ENCODE measurements around the gene MIEF1. TPM values are rescaled to one million over a fixed set of nuclear protein-coding genes. Genes with fewer than 3 reads are reported as not detected.

Gene MIEF1
- total RNA-seq, 1 experiment from 2014 or later: 29.9 TPM

DNA sequence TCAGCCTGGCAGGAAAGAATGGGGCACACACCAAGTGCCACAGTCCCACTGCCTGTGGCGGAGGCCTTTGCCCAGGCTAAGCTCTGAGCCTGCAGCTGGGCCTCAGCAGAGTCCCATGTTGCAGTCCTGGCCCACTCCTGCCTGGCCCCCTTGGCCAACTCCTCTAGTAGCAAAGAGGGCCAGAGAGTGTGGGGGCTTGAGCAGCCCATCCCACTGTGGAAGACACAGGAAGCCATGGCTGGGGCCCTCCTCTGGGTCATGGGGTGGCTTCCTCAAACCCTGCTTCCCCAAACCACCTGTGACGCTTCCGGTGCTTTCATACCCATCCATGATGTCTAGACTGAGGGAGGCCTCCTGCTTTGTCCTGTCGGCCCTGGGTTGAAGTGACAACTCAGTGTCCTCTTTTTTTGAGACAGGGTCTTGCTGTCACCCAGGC, 24.7 kb downstream of the MIEF1 start:
- peak; percentile 23; the same call in 1 of the 2 replicates for TF ChIP-seq POLR2AphosphoS5 (IDR thresholded peaks at IDR 0.05; ENCODE audit: low read depth, low read length)
- no peak for TF ChIP-seq SIN3A (IDR thresholded peaks at IDR 0.05; ENCODE audit: borderline replicate concordance, insufficient read depth, low read depth, low read length)
- no peak for TF ChIP-seq TCF7L2 (IDR thresholded peaks at IDR 0.05; ENCODE audit: low read depth, low read length)
- H3K4me3 ChIP-seq (ENCODE audit: low read depth in 2 of 2, low read length in 2 of 2): no peak overlapping the region
- H3K27me3 ChIP-seq (ENCODE audit: control insufficient read depth, insufficient read depth, low read length): no peaks in the 10 kb centered on the region
- H3K4me1 ChIP-seq (ENCODE audit: control insufficient read depth, insufficient read depth, low read length): peaks cover 49% of the 10 kb centered on the region
- BruUV-seq (replicated peaks): no TSS peak
- H3K36me3 ChIP-seq (ENCODE audit: control insufficient read depth, insufficient read depth, low read length): no peaks in the 10 kb centered on the region; the same call in none of the 2 replicates
- no peaks in the 10 kb centered on the region for H3K9me3 ChIP-seq (ENCODE audit: control insufficient read depth, insufficient read depth, low read depth, low read length)
- ChIA-PET POLR2A (no interaction called here), CTCF (no interaction called here)
- H3K27ac ChIP-seq (ENCODE audit: low read length): no peak overlapping the region
- no peak for DNase-seq (ENCODE audit: low read depth, low spot score)
- intact Hi-C loops (cut with micrococcal nuclease; ENCODE audit: unreplicated experiment) (no loop called here), in situ Hi-C loops (cut with HindIII; ENCODE audit: low pct_unique_long_range_greater_than_20kb, low sequenced_read_pairs) (no loop called here)
- no peak for ATAC-seq

DNA sequence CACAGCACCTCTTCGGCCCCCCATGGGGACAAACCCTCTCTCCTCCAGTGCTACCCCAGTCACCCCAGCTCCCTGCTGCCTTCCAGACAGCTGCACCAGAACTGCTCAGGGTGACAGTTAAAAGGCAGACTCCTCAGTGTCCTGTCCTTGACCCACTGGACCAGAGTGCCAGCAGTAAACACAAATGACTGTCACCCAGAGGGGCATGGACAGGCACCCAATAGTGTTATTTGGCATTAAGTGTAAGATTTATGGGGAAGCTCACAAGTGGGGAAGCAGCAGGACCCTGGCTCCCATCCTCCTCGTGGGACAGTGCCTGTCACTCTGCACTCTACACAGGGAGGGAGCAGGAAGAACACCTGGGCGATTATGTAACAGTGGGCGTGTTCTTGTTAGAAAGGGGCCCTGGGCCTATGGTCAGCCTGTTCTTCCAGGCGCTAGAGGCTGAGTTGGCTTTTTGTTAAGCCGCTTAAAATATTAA, 25.4 kb downstream of the MIEF1 start:
- CTCF ChIA-PET: no interaction called here
- intact Hi-C loops (cut with micrococcal nuclease; ENCODE audit: unreplicated experiment): no loop called here
- no peaks in the 10 kb centered on the region for H3K9me3 ChIP-seq (ENCODE audit: control insufficient read depth, insufficient read depth, low read depth, low read length)
- peaks cover 4% of the 10 kb centered on the region for H3K36me3 ChIP-seq (ENCODE audit: control insufficient read depth, insufficient read depth, low read length)
- H3K27ac ChIP-seq (ENCODE audit: low read length): 0 out of 2 replicates have a peak overlapping the region, but pooled peaks have one; percentile 23
- H3K27me3 ChIP-seq (ENCODE audit: control insufficient read depth, insufficient read depth, low read length): no peaks in the 10 kb centered on the region
- BruUV-seq (replicated peaks): no TSS peak
- ATAC-seq (no peak), DNase-seq (ENCODE audit: low read depth, low spot score) (no peak)
- peaks cover 48% of the 10 kb centered on the region for H3K4me1 ChIP-seq (ENCODE audit: control insufficient read depth, insufficient read depth, low read length)
- H3K4me3 ChIP-seq (ENCODE audit: low read depth in 2 of 2, low read length in 2 of 2): no peak overlapping the region
- in situ Hi-C loops (cut with HindIII; ENCODE audit: low pct_unique_long_range_greater_than_20kb, low sequenced_read_pairs): no loop called here
- POLR2A ChIA-PET: no interaction called here
- no peak for TF ChIP-seq TCF7L2 (IDR thresholded peaks at IDR 0.05; ENCODE audit: low read depth, low read length)
- TF ChIP-seq, protein P1, sequence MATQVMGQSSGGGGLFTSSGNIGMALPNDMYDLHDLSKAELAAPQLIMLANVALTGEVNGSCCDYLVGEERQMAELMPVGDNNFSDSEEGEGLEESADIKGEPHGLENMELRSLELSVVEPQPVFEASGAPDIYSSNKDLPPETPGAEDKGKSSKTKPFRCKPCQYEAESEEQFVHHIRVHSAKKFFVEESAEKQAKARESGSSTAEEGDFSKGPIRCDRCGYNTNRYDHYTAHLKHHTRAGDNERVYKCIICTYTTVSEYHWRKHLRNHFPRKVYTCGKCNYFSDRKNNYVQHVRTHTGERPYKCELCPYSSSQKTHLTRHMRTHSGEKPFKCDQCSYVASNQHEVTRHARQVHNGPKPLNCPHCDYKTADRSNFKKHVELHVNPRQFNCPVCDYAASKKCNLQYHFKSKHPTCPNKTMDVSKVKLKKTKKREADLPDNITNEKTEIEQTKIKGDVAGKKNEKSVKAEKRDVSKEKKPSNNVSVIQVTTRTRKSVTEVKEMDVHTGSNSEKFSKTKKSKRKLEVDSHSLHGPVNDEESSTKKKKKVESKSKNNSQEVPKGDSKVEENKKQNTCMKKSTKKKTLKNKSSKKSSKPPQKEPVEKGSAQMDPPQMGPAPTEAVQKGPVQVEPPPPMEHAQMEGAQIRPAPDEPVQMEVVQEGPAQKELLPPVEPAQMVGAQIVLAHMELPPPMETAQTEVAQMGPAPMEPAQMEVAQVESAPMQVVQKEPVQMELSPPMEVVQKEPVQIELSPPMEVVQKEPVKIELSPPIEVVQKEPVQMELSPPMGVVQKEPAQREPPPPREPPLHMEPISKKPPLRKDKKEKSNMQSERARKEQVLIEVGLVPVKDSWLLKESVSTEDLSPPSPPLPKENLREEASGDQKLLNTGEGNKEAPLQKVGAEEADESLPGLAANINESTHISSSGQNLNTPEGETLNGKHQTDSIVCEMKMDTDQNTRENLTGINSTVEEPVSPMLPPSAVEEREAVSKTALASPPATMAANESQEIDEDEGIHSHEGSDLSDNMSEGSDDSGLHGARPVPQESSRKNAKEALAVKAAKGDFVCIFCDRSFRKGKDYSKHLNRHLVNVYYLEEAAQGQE (IDR thresholded peaks at IDR 0.05; ENCODE audit: insufficient read depth in 1 of 2, low read depth in 2 of 2, low read length in 1 of 2): no peak
- no peak for TF ChIP-seq SIN3A (IDR thresholded peaks at IDR 0.05; ENCODE audit: borderline replicate concordance, insufficient read depth, low read depth, low read length)
- TF ChIP-seq, protein P2, sequence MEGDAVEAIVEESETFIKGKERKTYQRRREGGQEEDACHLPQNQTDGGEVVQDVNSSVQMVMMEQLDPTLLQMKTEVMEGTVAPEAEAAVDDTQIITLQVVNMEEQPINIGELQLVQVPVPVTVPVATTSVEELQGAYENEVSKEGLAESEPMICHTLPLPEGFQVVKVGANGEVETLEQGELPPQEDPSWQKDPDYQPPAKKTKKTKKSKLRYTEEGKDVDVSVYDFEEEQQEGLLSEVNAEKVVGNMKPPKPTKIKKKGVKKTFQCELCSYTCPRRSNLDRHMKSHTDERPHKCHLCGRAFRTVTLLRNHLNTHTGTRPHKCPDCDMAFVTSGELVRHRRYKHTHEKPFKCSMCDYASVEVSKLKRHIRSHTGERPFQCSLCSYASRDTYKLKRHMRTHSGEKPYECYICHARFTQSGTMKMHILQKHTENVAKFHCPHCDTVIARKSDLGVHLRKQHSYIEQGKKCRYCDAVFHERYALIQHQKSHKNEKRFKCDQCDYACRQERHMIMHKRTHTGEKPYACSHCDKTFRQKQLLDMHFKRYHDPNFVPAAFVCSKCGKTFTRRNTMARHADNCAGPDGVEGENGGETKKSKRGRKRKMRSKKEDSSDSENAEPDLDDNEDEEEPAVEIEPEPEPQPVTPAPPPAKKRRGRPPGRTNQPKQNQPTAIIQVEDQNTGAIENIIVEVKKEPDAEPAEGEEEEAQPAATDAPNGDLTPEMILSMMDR (IDR thresholded peaks at IDR 0.05): no peak
- no peak for TF ChIP-seq POLR2AphosphoS5 (IDR thresholded peaks at IDR 0.05; ENCODE audit: low read depth, low read length)

GRCh38 chr22:39528080-39528661, 26.1 kb downstream of the MIEF1 start:
- Histone ChIP-seq H3K27me3 (ENCODE audit: control insufficient read depth, insufficient read depth, low read length) (no peaks in the 10 kb centered on the region), H3K27ac (ENCODE audit: low read length) (peak overlapping the region; percentile 48; the same call in 1 of the 2 replicates), H3K9me3 (ENCODE audit: control insufficient read depth, insufficient read depth, low read depth, low read length) (no peaks in the 10 kb centered on the region), H3K4me1 (ENCODE audit: control insufficient read depth, insufficient read depth, low read length) (peaks cover 44% of the 10 kb centered on the region), H3K36me3 (ENCODE audit: control insufficient read depth, insufficient read depth, low read length) (peaks cover 4% of the 10 kb centered on the region; the same call in 1 of the 2 replicates), H3K4me3 (ENCODE audit: low read depth in 2 of 2, low read length in 2 of 2) (no peak overlapping the region)
- POLR2A ChIA-PET: interaction anchor here (1.4 kb wide), 1 partner anchor 8 kb away, joined by 8 read pairs; the partner anchor contains the start of gene ATF4
- TF ChIP-seq POLR2AphosphoS5 (IDR thresholded peaks at IDR 0.05; ENCODE audit: low read depth, low read length) (no peak), SIN3A (IDR thresholded peaks at IDR 0.05; ENCODE audit: borderline replicate concordance, insufficient read depth, low read depth, low read length) (no peak)
- no TSS peak for BruUV-seq (replicated peaks)
- CTCF ChIA-PET: interaction anchor here (0.9 to 1.5 kb wide), 2 partner anchors 32 to 92 kb away, joined by 4 to 13 read pairs; no protein-coding TSS in a partner anchor
- intact Hi-C loops (cut with micrococcal nuclease; ENCODE audit: unreplicated experiment): no loop called here
- DNase-seq (ENCODE audit: low read depth, low spot score) (no peak), ATAC-seq (no peak)
- in situ Hi-C loops (cut with HindIII; ENCODE audit: low pct_unique_long_range_greater_than_20kb, low sequenced_read_pairs): no loop called here

Measured in Panc1 (cell line).